DOHH2 (cell line): ENCODE measurements around the gene IL1RAP.

Experiments used
- CTCF ChIP-seq: fragments of 200-600 bp; sonication (generic); IDR thresholded peaks from one replicate; pipeline ENCODE4 v1.5.1; 2014; ENCODE audit warnings: antibody characterized with exemption, mild to moderate bottlenecking, low read depth, low read length; ENCODE audit not compliant: poor library complexity, severe bottlenecking
- EZH2phosphoT487 ChIP-seq: fragments of 200-600 bp; sonication (generic); IDR thresholded peaks from 2 replicates; pipeline ENCODE4 v1.6.1; 2017; ENCODE audit warnings: borderline replicate concordance, mild to moderate bottlenecking, antibody characterized with exemption, low read length, moderate library complexity, mixed read lengths

GRCh38 chr3:190699776-190700175 lies 185.9 kb downstream of the IL1RAP start:
- TF ChIP-seq CTCF (no peak), EZH2phosphoT487 (no peak)
